Measurements from ENCODE around the gene SPTSSB. TPM values are rescaled to one million over a fixed set of nuclear protein-coding genes. Genes with fewer than 3 reads are reported as not detected.

Gene SPTSSB
- total and polyA plus RNA-seq, 2 donors (not counting 1 experiment from before 2014, with no cell fraction given): under 0.01 TPM; not detected in 1

- H3K27ac ChIP-seq (ENCODE audit: insufficient read depth, low read length): no peak overlapping the region
Measured at GRCh38 chr3:161349529-161350312, 21.6 kb downstream of the SPTSSB start.

GRCh38 chr3:161348796-161349400 lies 22.4 kb downstream of the SPTSSB start:
- H3K27me3 ChIP-seq (ENCODE audit: control insufficient read depth, insufficient read depth, low read length): no peaks in the 10 kb centered on the region
- H3K79me2 ChIP-seq (ENCODE audit: control insufficient read depth, insufficient read depth, low read length): no peaks in the 10 kb centered on the region
- no peaks in the 10 kb centered on the region for H4K20me1 ChIP-seq (ENCODE audit: control insufficient read depth, extremely low read depth, insufficient read depth, low read length)
- no peak overlapping the region for H3K4me3 ChIP-seq (replicated peaks in 1 of 4; ENCODE audit: control extremely low read depth in 1 of 4, insufficient read depth in 1 of 4, low read depth in 3 of 4, low read length in 4 of 4)
- no peak overlapping the region for H3K4me2 ChIP-seq (ENCODE audit: extremely low read depth, insufficient read depth, low read length)
- peak in 1 of 2 donors; percentile 83 for DNase-seq (ENCODE audit: low read depth in 2 of 2)
- H3K4me1 ChIP-seq (ENCODE audit: control insufficient read depth, extremely low read depth, insufficient read depth, low read length): no peaks in the 10 kb centered on the region
- H2AFZ ChIP-seq (ENCODE audit: low read length): no peak overlapping the region
- H3K9me3 ChIP-seq (ENCODE audit: control insufficient read depth, insufficient read depth, low read depth, low read length): no peaks in the 10 kb centered on the region
- H3K27ac ChIP-seq (ENCODE audit: insufficient read depth, low read length): no peak overlapping the region
- no peaks in the 10 kb centered on the region for H3K36me3 ChIP-seq (ENCODE audit: control insufficient read depth, insufficient read depth, low read length)
- TF ChIP-seq CTCF (conservative IDR thresholded peaks at IDR 0.05 in 1 of 2, IDR thresholded peaks at IDR 0.05 in 1 of 2; ENCODE audit: low read depth in 1 of 2, low read length in 2 of 2) (no peak), EZH2 (IDR thresholded peaks at IDR 0.05; ENCODE audit: low read length, missing control alignments) (no peak)
- H3K9ac ChIP-seq (ENCODE audit: insufficient read depth, low read length): no peak overlapping the region

More at GRCh38 chr3:161349529-161350312, 21.6 kb downstream of the SPTSSB start:
- Histone ChIP-seq H3K4me1 (ENCODE audit: control insufficient read depth, extremely low read depth, insufficient read depth, low read length) (no peaks in the 10 kb centered on the region), H3K9ac (ENCODE audit: insufficient read depth, low read length) (no peak overlapping the region), H2AFZ (ENCODE audit: low read length) (no peak overlapping the region), H3K4me3 (replicated peaks in 1 of 4; ENCODE audit: control extremely low read depth in 1 of 4, insufficient read depth in 1 of 4, low read depth in 3 of 4, low read length in 4 of 4) (no peak overlapping the region), H4K20me1 (ENCODE audit: control insufficient read depth, extremely low read depth, insufficient read depth, low read length) (no peaks in the 10 kb centered on the region), H3K9me3 (ENCODE audit: control insufficient read depth, insufficient read depth, low read depth, low read length) (no peaks in the 10 kb centered on the region), H3K4me2 (ENCODE audit: extremely low read depth, insufficient read depth, low read length) (no peak overlapping the region), H3K79me2 (ENCODE audit: control insufficient read depth, insufficient read depth, low read length) (no peaks in the 10 kb centered on the region), H3K36me3 (ENCODE audit: control insufficient read depth, insufficient read depth, low read length) (no peaks in the 10 kb centered on the region), H3K27me3 (ENCODE audit: control insufficient read depth, insufficient read depth, low read length) (no peaks in the 10 kb centered on the region)
- TF ChIP-seq CTCF (conservative IDR thresholded peaks at IDR 0.05 in 1 of 2, IDR thresholded peaks at IDR 0.05 in 1 of 2; ENCODE audit: low read depth in 1 of 2, low read length in 2 of 2): no peak
- no peak for TF ChIP-seq EZH2 (IDR thresholded peaks at IDR 0.05; ENCODE audit: low read length, missing control alignments)
- peak; percentile 82 to 97 for DNase-seq (ENCODE audit: low read depth in 2 of 2)

GRCh38 chr3:161347726-161348125 lies 23.6 kb downstream of the SPTSSB start:
- no peak for TF ChIP-seq EZH2 (IDR thresholded peaks at IDR 0.05; ENCODE audit: low read length, missing control alignments)
- TF ChIP-seq CTCF (conservative IDR thresholded peaks at IDR 0.05 in 1 of 2, IDR thresholded peaks at IDR 0.05 in 1 of 2; ENCODE audit: low read depth in 1 of 2, low read length in 2 of 2): no peak
- no peak overlapping the region for H3K4me3 ChIP-seq (replicated peaks in 1 of 4; ENCODE audit: control extremely low read depth in 1 of 4, insufficient read depth in 1 of 4, low read depth in 3 of 4, low read length in 4 of 4)
- no peak overlapping the region for H3K4me2 ChIP-seq (ENCODE audit: extremely low read depth, insufficient read depth, low read length)
- no peak overlapping the region for H3K9ac ChIP-seq (ENCODE audit: insufficient read depth, low read length)
- H3K36me3 ChIP-seq (ENCODE audit: control insufficient read depth, insufficient read depth, low read length): no peaks in the 10 kb centered on the region
- no peaks in the 10 kb centered on the region for H3K27me3 ChIP-seq (ENCODE audit: control insufficient read depth, insufficient read depth, low read length)
- H3K9me3 ChIP-seq (ENCODE audit: control insufficient read depth, insufficient read depth, low read depth, low read length): no peaks in the 10 kb centered on the region
- H3K4me1 ChIP-seq (ENCODE audit: control insufficient read depth, extremely low read depth, insufficient read depth, low read length): no peaks in the 10 kb centered on the region
- peak in 1 of 2 donors; percentile 18 for DNase-seq (ENCODE audit: low read depth in 2 of 2)
- no peaks in the 10 kb centered on the region for H4K20me1 ChIP-seq (ENCODE audit: control insufficient read depth, extremely low read depth, insufficient read depth, low read length)
- no peaks in the 10 kb centered on the region for H3K79me2 ChIP-seq (ENCODE audit: control insufficient read depth, insufficient read depth, low read length)
- H2AFZ ChIP-seq (ENCODE audit: low read length): no peak overlapping the region
- H3K27ac ChIP-seq (ENCODE audit: insufficient read depth, low read length): no peak overlapping the region
